ENCODE data around the gene CNTD1.
"Not testable (repeated sequence)": the region's sequence is repeated elsewhere in the genome, so short reads cannot be mapped to it uniquely, and the experiment has no call there.

The CNTD1 gene

GRCh38 chr17:42850954-42851353 lies 52.3 kb downstream of the CNTD1 start, which contains the start of gene AOC3:
Gene AOC3, plus strand, starts transcription at chr17:42851199. Its CDS starts 145 bp downstream, at chr17:42851344.
- Histone ChIP-seq H3K4me3 (ENCODE audit: low read depth, low read length) (no peak within 1 kb of the TSS), H3K9ac (ENCODE audit: low read length) (no peak within 1 kb of the TSS), H3K27me3 (ENCODE audit: control insufficient read depth, insufficient read depth, low read length) (no peaks in the 10 kb centered on the region), H3K36me3 (ENCODE audit: control insufficient read depth, insufficient read depth, low read length) (peaks cover 4% of the 10 kb centered on the region; the same call in 1 of the 2 replicates), H3K4me1 (ENCODE audit: control insufficient read depth, insufficient read depth, low read length) (no peaks in the 10 kb centered on the region), H3K9me3 (ENCODE audit: control insufficient read depth, insufficient read depth, low read depth, low read length) (no peaks in the 10 kb centered on the region), H3K27ac (ENCODE audit: low read depth, low read length) (no peak within 1 kb of the TSS)

GRCh38 chr17:42851371-42852240 lies 52.9 kb downstream of the CNTD1 start:
- H3K9me3 ChIP-seq (ENCODE audit: control insufficient read depth, insufficient read depth, low read depth, low read length); H3K36me3 ChIP-seq (ENCODE audit: control insufficient read depth, insufficient read depth, low read length); H3K4me1 ChIP-seq (ENCODE audit: control insufficient read depth, insufficient read depth, low read length); H3K27ac ChIP-seq (ENCODE audit: low read depth, low read length); H3K9ac ChIP-seq (ENCODE audit: low read length); H3K4me3 ChIP-seq (ENCODE audit: low read depth, low read length); H3K27me3 ChIP-seq (ENCODE audit: control insufficient read depth, insufficient read depth, low read length): not testable (repeated sequence)

GRCh38 chr17:42852351-42852750 lies 53.7 kb downstream of the CNTD1 start:
- no peaks in the 10 kb centered on the region for H3K9me3 ChIP-seq (ENCODE audit: control insufficient read depth, insufficient read depth, low read depth, low read length)
- no peak overlapping the region for H3K9ac ChIP-seq (ENCODE audit: low read length)
- peaks cover 4% of the 10 kb centered on the region; the same call in 1 of the 2 replicates for H3K36me3 ChIP-seq (ENCODE audit: control insufficient read depth, insufficient read depth, low read length)
- H3K4me1 ChIP-seq (ENCODE audit: control insufficient read depth, insufficient read depth, low read length), result no peaks in the 10 kb centered on the region
- H3K4me3 ChIP-seq (ENCODE audit: low read depth, low read length), result no peak overlapping the region
- no peak overlapping the region for H3K27ac ChIP-seq (ENCODE audit: low read depth, low read length)
- H3K27me3 ChIP-seq (ENCODE audit: control insufficient read depth, insufficient read depth, low read length), result no peaks in the 10 kb centered on the region

- Histone ChIP-seq H3K27me3 (ENCODE audit: control insufficient read depth, insufficient read depth, low read length) (no peaks in the 10 kb centered on the region), H3K4me3 (ENCODE audit: low read depth, low read length) (no peak overlapping the region), H3K9me3 (ENCODE audit: control insufficient read depth, insufficient read depth, low read depth, low read length) (no peaks in the 10 kb centered on the region), H3K9ac (ENCODE audit: low read length) (no peak overlapping the region), H3K36me3 (ENCODE audit: control insufficient read depth, insufficient read depth, low read length) (peaks cover 4% of the 10 kb centered on the region; the same call in 1 of the 2 replicates), H3K4me1 (ENCODE audit: control insufficient read depth, insufficient read depth, low read length) (no peaks in the 10 kb centered on the region), H3K27ac (ENCODE audit: low read depth, low read length) (no peak overlapping the region)
These were observed 54.3 kb downstream of the CNTD1 start for GRCh38 chr17:42853004-42853403.

DNA sequence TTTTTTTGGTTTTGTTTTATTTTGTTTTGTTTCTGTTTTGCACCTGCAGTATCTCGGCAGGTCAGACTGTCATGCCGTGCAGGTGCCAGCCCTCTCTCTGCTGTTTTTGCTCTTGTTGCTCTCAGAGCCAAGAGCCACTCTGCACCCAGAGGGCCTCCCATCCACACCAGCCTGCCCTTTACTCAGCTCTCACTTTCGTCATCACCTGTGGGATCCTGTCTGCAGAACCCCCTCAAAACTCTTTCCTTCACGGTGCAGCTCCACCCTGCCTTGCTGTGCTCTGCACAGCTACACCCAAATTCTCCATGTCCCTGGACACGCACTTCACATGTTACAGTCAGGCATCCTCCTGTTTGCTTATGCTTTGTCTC lies 54.9 kb downstream of the CNTD1 start:
- H3K9ac ChIP-seq (ENCODE audit: low read length), result no peak overlapping the region
- no peaks in the 10 kb centered on the region for H3K9me3 ChIP-seq (ENCODE audit: control insufficient read depth, insufficient read depth, low read depth, low read length)
- H3K36me3 ChIP-seq (ENCODE audit: control insufficient read depth, insufficient read depth, low read length), result peaks cover 4% of the 10 kb centered on the region; the same call in 1 of the 2 replicates
- H3K4me3 ChIP-seq (ENCODE audit: low read depth, low read length), result no peak overlapping the region
- H3K4me1 ChIP-seq (ENCODE audit: control insufficient read depth, insufficient read depth, low read length), result no peaks in the 10 kb centered on the region
- no peak overlapping the region for H3K27ac ChIP-seq (ENCODE audit: low read depth, low read length)
- no peaks in the 10 kb centered on the region for H3K27me3 ChIP-seq (ENCODE audit: control insufficient read depth, insufficient read depth, low read length)

- Histone ChIP-seq H3K9me3 (ENCODE audit: control insufficient read depth, insufficient read depth, low read depth, low read length) (no peaks in the 10 kb centered on the region), H3K4me1 (ENCODE audit: control insufficient read depth, insufficient read depth, low read length) (no peaks in the 10 kb centered on the region), H3K36me3 (ENCODE audit: control insufficient read depth, insufficient read depth, low read length) (peaks cover 4% of the 10 kb centered on the region; the same call in 1 of the 2 replicates), H3K27me3 (ENCODE audit: control insufficient read depth, insufficient read depth, low read length) (no peaks in the 10 kb centered on the region), H3K4me3 (ENCODE audit: low read depth, low read length) (no peak overlapping the region), H3K9ac (ENCODE audit: low read length) (no peak overlapping the region), H3K27ac (ENCODE audit: low read depth, low read length) (no peak overlapping the region)
These were observed 55.5 kb downstream of the CNTD1 start for GRCh38 chr17:42853968-42854790.

GRCh38 chr17:42855048-42855596 lies 56.5 kb downstream of the CNTD1 start:
- H3K4me1 ChIP-seq (ENCODE audit: control insufficient read depth, insufficient read depth, low read length), result no peaks in the 10 kb centered on the region
- H3K9ac ChIP-seq (ENCODE audit: low read length), result no peak overlapping the region
- H3K36me3 ChIP-seq (ENCODE audit: control insufficient read depth, insufficient read depth, low read length), result peaks cover 4% of the 10 kb centered on the region; the same call in 1 of the 2 replicates
- H3K27me3 ChIP-seq (ENCODE audit: control insufficient read depth, insufficient read depth, low read length), result no peaks in the 10 kb centered on the region
- no peak overlapping the region for H3K27ac ChIP-seq (ENCODE audit: low read depth, low read length)
- no peaks in the 10 kb centered on the region for H3K9me3 ChIP-seq (ENCODE audit: control insufficient read depth, insufficient read depth, low read depth, low read length)
- no peak overlapping the region for H3K4me3 ChIP-seq (ENCODE audit: low read depth, low read length)

DNA sequence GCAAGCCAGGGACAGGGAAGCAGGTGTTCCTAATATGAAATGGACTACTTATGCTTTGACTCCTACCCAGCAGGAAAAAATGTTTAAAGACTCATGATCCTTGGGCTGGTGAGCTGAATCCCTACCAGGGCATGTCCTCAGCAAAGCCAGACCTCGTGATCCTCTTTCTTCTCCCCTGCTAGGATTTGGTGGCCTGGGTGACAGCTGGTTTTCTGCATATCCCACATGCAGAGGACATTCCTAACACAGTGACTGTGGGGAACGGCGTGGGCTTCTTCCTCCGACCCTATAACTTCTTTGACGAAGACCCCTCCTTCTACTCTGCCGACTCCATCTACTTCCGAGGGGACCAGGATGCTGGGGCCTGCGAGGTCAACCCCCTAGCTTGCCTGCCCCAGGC lies 57.4 kb downstream of the CNTD1 start:
- not testable (repeated sequence) for H3K27ac ChIP-seq (ENCODE audit: low read depth, low read length); H3K4me1 ChIP-seq (ENCODE audit: control insufficient read depth, insufficient read depth, low read length); H3K9me3 ChIP-seq (ENCODE audit: control insufficient read depth, insufficient read depth, low read depth, low read length); H3K36me3 ChIP-seq (ENCODE audit: control insufficient read depth, insufficient read depth, low read length); H3K27me3 ChIP-seq (ENCODE audit: control insufficient read depth, insufficient read depth, low read length); H3K4me3 ChIP-seq (ENCODE audit: low read depth, low read length); H3K9ac ChIP-seq (ENCODE audit: low read length)

GRCh38 chr17:42856516-42856915 lies 57.9 kb downstream of the CNTD1 start:
- H3K9me3 ChIP-seq (ENCODE audit: control insufficient read depth, insufficient read depth, low read depth, low read length); H3K27ac ChIP-seq (ENCODE audit: low read depth, low read length); H3K9ac ChIP-seq (ENCODE audit: low read length); H3K36me3 ChIP-seq (ENCODE audit: control insufficient read depth, insufficient read depth, low read length); H3K4me3 ChIP-seq (ENCODE audit: low read depth, low read length); H3K4me1 ChIP-seq (ENCODE audit: control insufficient read depth, insufficient read depth, low read length); H3K27me3 ChIP-seq (ENCODE audit: control insufficient read depth, insufficient read depth, low read length): not testable (repeated sequence)

DNA sequence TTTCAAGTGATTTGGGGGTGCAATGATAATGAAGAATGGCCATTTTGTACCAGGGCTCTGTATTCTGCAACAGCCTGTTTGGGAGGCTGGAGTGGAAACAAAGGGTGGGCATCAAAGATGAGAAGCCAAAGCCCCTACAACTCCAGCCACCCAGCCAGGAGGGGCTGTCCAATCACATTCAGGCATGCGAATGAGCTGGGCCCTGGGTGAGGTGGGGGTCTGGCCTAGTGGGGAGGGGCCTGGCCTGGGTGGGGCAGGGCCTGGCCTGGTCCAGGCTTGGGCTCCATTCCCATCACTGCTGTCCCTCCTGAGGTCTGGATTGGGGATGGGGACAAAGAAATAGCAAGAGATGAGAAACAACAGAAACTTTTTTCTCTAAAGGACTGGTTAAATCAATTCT lies 58.7 kb downstream of the CNTD1 start:
- Histone ChIP-seq H3K4me3 (ENCODE audit: low read depth, low read length) (no peak overlapping the region), H3K36me3 (ENCODE audit: control insufficient read depth, insufficient read depth, low read length) (peaks cover 4% of the 10 kb centered on the region; the same call in 1 of the 2 replicates), H3K9ac (ENCODE audit: low read length) (no peak overlapping the region), H3K27me3 (ENCODE audit: control insufficient read depth, insufficient read depth, low read length) (no peaks in the 10 kb centered on the region), H3K9me3 (ENCODE audit: control insufficient read depth, insufficient read depth, low read depth, low read length) (no peaks in the 10 kb centered on the region), H3K27ac (ENCODE audit: low read depth, low read length) (no peak overlapping the region), H3K4me1 (ENCODE audit: control insufficient read depth, insufficient read depth, low read length) (no peaks in the 10 kb centered on the region)

Measured in HUES6 (cell line).